ENCODE results near the gene PRKAR2B. TPM values are rescaled to one million over a fixed set of nuclear protein-coding genes. Genes with fewer than 3 reads are reported as not detected.

PRKAR2B gene
- total and polyA plus RNA-seq, 2 of the 4 experiments (the other 2 are of a cell fraction) = 3.0 to 3.1 TPM

GRCh38 chr7:107049971-107050532, 5.5 kb downstream of the PRKAR2B start:
- intact Hi-C loops (cut with micrococcal nuclease) = loop anchor here (5.0 to 10.0 kb wide), 4 partner anchors 72 to 875 kb away; no protein-coding TSS in a partner anchor
- H3K4me2 ChIP-seq (ENCODE audit: low read depth, low read length) = no peak overlapping the region
- POLR2A ChIA-PET (ENCODE audit: unreplicated experiment) = no interaction called here

More at GRCh38 chr7:107049971-107050532, 5.5 kb downstream of the PRKAR2B start:
- TF ChIP-seq POLR2A (IDR thresholded peaks at IDR 0.05; ENCODE audit: low read depth, low read length) = no peak
- TF ChIP-seq BHLHE40 (IDR thresholded peaks at IDR 0.05; ENCODE audit: low read depth, low read length) = no peak
- TF ChIP-seq CHD1 (IDR thresholded peaks at IDR 0.05; ENCODE audit: low read depth, low read length) = no peak
- TF ChIP-seq MAZ (IDR thresholded peaks at IDR 0.05; ENCODE audit: borderline replicate concordance, low read depth, low read length) = no peak
- no peak for TF ChIP-seq MXI1 (IDR thresholded peaks at IDR 0.05; ENCODE audit: borderline replicate concordance, low read depth, low read length)
- TF ChIP-seq RFX5 (IDR thresholded peaks at IDR 0.05; ENCODE audit: low read depth, low read length) = no peak
- Histone ChIP-seq H2AFZ (replicated peaks; ENCODE audit: low read length, poor library complexity) (no peak overlapping the region), H3K18ac (ENCODE audit: low read depth, low read length) (no peak overlapping the region), H3K56ac (ENCODE audit: extremely low read depth, insufficient read depth, low read length) (no peak overlapping the region), H3K9ac (ENCODE audit: low read depth, low read length) (no peak overlapping the region), H2BK20ac (ENCODE audit: low read depth, low read length) (no peak overlapping the region), H4K91ac (ENCODE audit: insufficient read depth, low read depth, low read length) (no peak overlapping the region), H2AK9ac (replicated peaks; ENCODE audit: low read depth, low read length, poor library complexity) (no peak overlapping the region), H3K14ac (replicated peaks; ENCODE audit: low read depth, low read length) (no peak overlapping the region), H3K4me3 (ENCODE audit: insufficient read depth, low read depth, low read length) (no peak overlapping the region), H3K27me3 (ENCODE audit: control insufficient read depth, insufficient read depth, low read length) (no peaks in the 10 kb centered on the region), H2BK5ac (ENCODE audit: low read depth, low read length, poor library complexity, severe bottlenecking) (no peak overlapping the region), H4K20me1 (ENCODE audit: insufficient read depth, low read length) (no peaks in the 10 kb centered on the region), H3K9me1 (ENCODE audit: insufficient read depth, low read length) (no peaks in the 10 kb centered on the region), H3K4me1 (ENCODE audit: control insufficient read depth, insufficient read depth, low read length) (peaks cover 4% of the 10 kb centered on the region; the same call in 1 of the 2 replicates), H2BK15ac (ENCODE audit: low read depth, low read length) (no peak overlapping the region), H4K8ac (ENCODE audit: low read depth in 2 of 2, low read length in 2 of 2) (no peak overlapping the region), H2BK120ac (ENCODE audit: low read depth, low read length) (no peak overlapping the region), H3K36me3 (ENCODE audit: control insufficient read depth, insufficient read depth, low read length) (no peaks in the 10 kb centered on the region), H3K27ac (ENCODE audit: insufficient read depth, low read length) (no peak overlapping the region), H3K9me3 (ENCODE audit: control insufficient read depth, insufficient read depth, low read length) (no peaks in the 10 kb centered on the region), H4K5ac (ENCODE audit: low read depth, low read length) (no peak overlapping the region), H3K23ac (ENCODE audit: low read depth, low read length) (no peak overlapping the region), H3K79me1 (ENCODE audit: low read depth in 1 of 2, low read length in 2 of 2) (peaks cover 2 to 7% of the 10 kb centered on the region in 2 experiments; a peak in 2 of 4 replicates), H3K4ac (ENCODE audit: low read depth, low read length) (no peak overlapping the region), H2AK5ac (ENCODE audit: low read depth, low read length) (no peak overlapping the region)
- no peak for DNase-seq
- no peak for ATAC-seq (ENCODE audit: low read depth)
- WGBS, 2 experiments (ENCODE audit: extremely low coverage in 2 of 2, insufficient read length in 1 of 2) = no CpG with 5 or more reads among the region's 1 CpG
- no TSS peak for BruUV-seq (replicated peaks)
- dilution Hi-C loops (cut with HindIII; ENCODE audit: low sequenced_read_pairs, unreplicated experiment) (no loop called here), in situ Hi-C loops (cut with MboI; ENCODE audit: low sequenced_read_pairs) (no loop called here)
- CTCF ChIA-PET = interaction anchor here (0.5 to 0.8 kb wide), 2 partner anchors 8 to 73 kb away, joined by 3 to 4 read pairs; no protein-coding TSS in a partner anchor

Data from IMR-90 (cell line).